ENCODE results near the gene SLC25A12. TPM values are rescaled to one million over a fixed set of nuclear protein-coding genes. Genes with fewer than 3 reads are reported as not detected.

Gene SLC25A12
- total RNA-seq, 1 experiment from 2014 or later: 28.8 TPM

GRCh38 chr2:171889808-171890207, 4.2 kb downstream of the SLC25A12 start:
- Histone ChIP-seq H3K9me2 (ENCODE audit: insufficient read depth) (no peaks in the 10 kb centered on the region), H3K9me3 (ENCODE audit: insufficient read depth, low read depth) (no peaks in the 10 kb centered on the region), H3K4me3 (no peak overlapping the region), H3K27me3 (ENCODE audit: insufficient read depth, low read depth) (no peaks in the 10 kb centered on the region), H3K4me1 (replicated peaks; ENCODE audit: insufficient read depth) (peaks cover 15% of the 10 kb centered on the region), H3K4me2 (no peak overlapping the region), H3F3A (ENCODE audit: insufficient read depth, low read depth) (no peaks in the 10 kb centered on the region; the same call in 1 of the 2 replicates), H3K36me3 (ENCODE audit: low read depth) (peaks cover 28% of the 10 kb centered on the region; the same call in 1 of the 2 replicates), H3K27ac (no peak overlapping the region), H3K79me2 (ENCODE audit: low read depth) (peaks cover 11% of the 10 kb centered on the region), H4K20me1 (ENCODE audit: insufficient read depth) (no peaks in the 10 kb centered on the region), H2AFZ (no peak overlapping the region)
- intact Hi-C loops (cut with micrococcal nuclease; ENCODE audit: unreplicated experiment): no loop called here
- TF ChIP-seq EZH2 (IDR thresholded peaks at IDR 0.05; ENCODE audit: low read depth): no peak
- no peak for TF ChIP-seq CTCF (conservative IDR thresholded peaks at IDR 0.05)
- no peak for DNase-seq
- ChIA-PET POLR2A (ENCODE audit: unreplicated experiment) (no interaction called here), CTCF (no interaction called here)
- BruUV-seq (replicated peaks): no TSS peak

- Histone ChIP-seq H3K36me3 (ENCODE audit: low read depth) (peaks cover 28% of the 10 kb centered on the region; the same call in 1 of the 2 replicates), H3K9me3 (ENCODE audit: insufficient read depth, low read depth) (no peaks in the 10 kb centered on the region), H4K20me1 (ENCODE audit: insufficient read depth) (no peaks in the 10 kb centered on the region), H3K4me3 (no peak overlapping the region), H3K27me3 (ENCODE audit: insufficient read depth, low read depth) (no peaks in the 10 kb centered on the region), H2AFZ (no peak overlapping the region), H3K27ac (no peak overlapping the region), H3K79me2 (ENCODE audit: low read depth) (peaks cover 11% of the 10 kb centered on the region), H3K9me2 (ENCODE audit: insufficient read depth) (no peaks in the 10 kb centered on the region), H3K4me1 (replicated peaks; ENCODE audit: insufficient read depth) (peaks cover 11% of the 10 kb centered on the region), H3F3A (ENCODE audit: insufficient read depth, low read depth) (no peaks in the 10 kb centered on the region), H3K4me2 (no peak overlapping the region)
- intact Hi-C loops (cut with micrococcal nuclease; ENCODE audit: unreplicated experiment): no loop called here
- BruUV-seq (replicated peaks): no TSS peak
- DNase-seq: no peak
- TF ChIP-seq CTCF (conservative IDR thresholded peaks at IDR 0.05): no peak
- no peak for TF ChIP-seq EZH2 (IDR thresholded peaks at IDR 0.05; ENCODE audit: low read depth)
- ChIA-PET POLR2A (ENCODE audit: unreplicated experiment) (no interaction called here), CTCF (no interaction called here)
Measured at GRCh38 chr2:171889333-171889732, 4.7 kb downstream of the SLC25A12 start.

GRCh38 chr2:171883275-171883893, 10.7 kb downstream of the SLC25A12 start:
- Histone ChIP-seq H3K9me2 (ENCODE audit: insufficient read depth) (no peaks in the 10 kb centered on the region), H4K20me1 (ENCODE audit: insufficient read depth) (no peaks in the 10 kb centered on the region), H3K4me1 (replicated peaks; ENCODE audit: insufficient read depth) (no peaks in the 10 kb centered on the region), H2AFZ (no peak overlapping the region), H3K4me3 (no peak overlapping the region), H3K9me3 (ENCODE audit: insufficient read depth, low read depth) (no peaks in the 10 kb centered on the region), H3F3A (ENCODE audit: insufficient read depth, low read depth) (peaks cover 5% of the 10 kb centered on the region; the same call in 1 of the 2 replicates), H3K4me2 (no peak overlapping the region), H3K36me3 (ENCODE audit: low read depth) (0 out of 2 replicates have a peak, but pooled peaks cover 8% of the 10 kb centered on the region), H3K27ac (no peak overlapping the region), H3K79me2 (ENCODE audit: low read depth) (no peaks in the 10 kb centered on the region), H3K27me3 (ENCODE audit: insufficient read depth, low read depth) (no peaks in the 10 kb centered on the region)
- BruUV-seq (replicated peaks): no TSS peak
- TF ChIP-seq CTCF (conservative IDR thresholded peaks at IDR 0.05) (no peak), EZH2 (IDR thresholded peaks at IDR 0.05; ENCODE audit: low read depth) (no peak)
- ChIA-PET CTCF (interaction anchor here (0.5 kb wide), 1 partner anchor 244 kb away, joined by 4 read pairs; no protein-coding TSS in a partner anchor), POLR2A (ENCODE audit: unreplicated experiment) (interaction anchor here (0.6 kb wide), 1 partner anchor 62 kb away, joined by 3 read pairs; no protein-coding TSS in a partner anchor)
- intact Hi-C loops (cut with micrococcal nuclease; ENCODE audit: unreplicated experiment): no loop called here
- DNase-seq: no peak

Measured in PC-9 (cell line).